Common myeloid progenitor, CD34-positive (primary cell): ENCODE results near the gene PRKN.

Experiments used
- CTCF ChIA-PET: fragments of 350-600 bp; sonication (Branson Sonifier 250); formaldehyde crosslinking; loops from one replicate; lab custom pipeline; 2021; ENCODE audit warnings: antibody characterized with exemption; lab: Charles Lee
- POLR2A ChIA-PET: fragments of 350-600 bp; sonication (Branson Sonifier 250); formaldehyde crosslinking; loops from one replicate; lab custom pipeline; 2021; ENCODE audit warnings: antibody characterized with exemption; lab: Charles Lee
- DNase-seq, 3 donors: peaks; one replicate each; pipeline versions ENCODE4 v3.0.0 to v3.0.0-alpha.2; 2013
- H3K27ac ChIP-seq, 2 experiments: 1 replicate in 1 of 2; 2 replicates in 1 of 2; pipeline ENCODE4 v1.7.0; 2013; ENCODE audit warnings: inconsistent platforms in 2 of 2, low read length in 2 of 2, mild to moderate bottlenecking in 2 of 2, low read depth in 1 of 2, moderate library complexity in 1 of 2; ENCODE audit not compliant: severe bottlenecking in 2 of 2, insufficient read depth in 1 of 2, poor library complexity in 1 of 2
- H3K27me3 ChIP-seq, 5 experiments: replicated peaks in 2 of 5; 1 replicate in 3 of 5; 2 replicates in 2 of 5; pipeline versions ENCODE4 v1.6.1 to v1.7.0; 2013; ENCODE audit warnings: low read length in 4 of 5, mild to moderate bottlenecking in 2 of 5, moderate library complexity in 2 of 5, inconsistent platforms in 1 of 5; ENCODE audit not compliant: insufficient read depth in 5 of 5, control insufficient read depth in 4 of 5
- H3K36me3 ChIP-seq, 4 experiments: 1 replicate in 2 of 4; 2 replicates in 2 of 4; pipeline versions ENCODE4 v1.6.1 to v1.7.0; 2013; ENCODE audit warnings: low read length in 3 of 4, control low read depth in 1 of 4, mild to moderate bottlenecking in 1 of 4; ENCODE audit not compliant: control insufficient read depth in 4 of 4, insufficient read depth in 4 of 4
- H3K4me1 ChIP-seq, 4 experiments: 1 replicate in 3 of 4; 2 replicates in 1 of 4; pipeline versions ENCODE4 v1.6.1 to v1.7.1; 2013; ENCODE audit warnings: low read length in 3 of 4, mild to moderate bottlenecking in 3 of 4, control low read depth in 1 of 4, inconsistent platforms in 1 of 4, moderate library complexity in 1 of 4; ENCODE audit not compliant: control insufficient read depth in 4 of 4, insufficient read depth in 4 of 4; ENCODE audit errors: control extremely low read depth in 1 of 4
- H3K4me3 ChIP-seq, 7 experiments: 1 replicate in 4 of 7; 2 replicates in 3 of 7; pipeline versions ENCODE4 v1.5.1 to v1.7.0; 2013; ENCODE audit warnings: mild to moderate bottlenecking in 7 of 7, low read length in 6 of 7, moderate library complexity in 6 of 7, inconsistent platforms in 2 of 7, low read depth in 2 of 7, control low read depth in 1 of 7; ENCODE audit not compliant: insufficient read depth in 4 of 7, control insufficient read depth in 1 of 7; ENCODE audit errors: extremely low read depth in 1 of 7
- H3K9me3 ChIP-seq, 5 experiments: 1 replicate in 4 of 5; 2 replicates in 1 of 5; pipeline versions ENCODE4 v1.6.1 to v1.7.1; 2013; ENCODE audit warnings: low read length in 4 of 5, mild to moderate bottlenecking in 2 of 5, inconsistent platforms in 1 of 5, low read depth in 1 of 5, moderate library complexity in 1 of 5; ENCODE audit not compliant: control insufficient read depth in 4 of 5, insufficient read depth in 2 of 5; ENCODE audit errors: control extremely low read depth in 1 of 5
- WGBS: methylation state at CpG from one replicate; pipeline ENCODE4 v1.1.5; 2013; ENCODE audit not compliant: insufficient coverage; 5-methylcytosine and 5-hydroxymethylcytosine counted together

Gene PRKN

DNA sequence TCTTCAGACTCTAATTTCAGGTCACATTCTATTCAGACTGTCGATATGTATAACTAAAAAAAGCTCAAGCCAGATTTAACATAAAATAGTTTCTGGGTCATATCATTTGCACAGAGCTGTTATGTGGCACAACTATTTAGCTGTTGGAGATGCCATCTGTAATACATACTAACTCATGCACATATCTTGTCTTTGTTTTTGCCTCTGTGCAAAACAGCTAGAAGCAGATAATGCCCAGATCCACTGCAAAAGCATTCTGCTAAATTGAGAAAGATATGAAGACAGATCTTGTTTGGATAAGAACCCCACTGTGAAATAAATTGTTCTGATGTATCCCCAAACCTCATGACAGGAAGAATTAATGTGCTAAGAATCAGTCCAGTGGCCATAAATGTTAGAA, 930.9 kb downstream of the PRKN start:
- H3K36me3 ChIP-seq, result no peaks in the 10 kb centered on the region
- POLR2A ChIA-PET, result no interaction called here
- H3K27ac ChIP-seq, result no peak overlapping the region
- H3K27me3 ChIP-seq, result no peaks in the 10 kb centered on the region
- DNase-seq, result no peak
- CTCF ChIA-PET, result interaction anchor here (1.2 kb wide), 1 partner anchor 11 kb away, joined by 3 read pairs; no protein-coding TSS in a partner anchor
- H3K4me1 ChIP-seq, result no peaks in the 10 kb centered on the region
- H3K9me3 ChIP-seq, result no peaks in the 10 kb centered on the region
- no CpG with 5 or more reads among the region's 1 CpG for WGBS
- H3K4me3 ChIP-seq, result no peak overlapping the region

- CTCF ChIA-PET, result interaction anchor here (1.9 kb wide), 1 partner anchor 13 kb away, joined by 5 read pairs; no protein-coding TSS in a partner anchor
- Histone ChIP-seq H3K27ac (no peak overlapping the region), H3K4me3 (no peak overlapping the region), H3K36me3 (no peaks in the 10 kb centered on the region), H3K4me1 (no peaks in the 10 kb centered on the region), H3K9me3 (peaks cover 0 to 5% (median 0%) of the 10 kb centered on the region in 5 experiments), H3K27me3 (no peaks in the 10 kb centered on the region)
- POLR2A ChIA-PET, result no interaction called here
- DNase-seq, result no peak
- 89% methylated on average over 7 of the region's 8 CpGs for WGBS
Observed at GRCh38 chr6:161792851-161793493, 934.6 kb downstream of the PRKN start.

- Histone ChIP-seq H3K9me3 (peaks cover 0 to 5% (median 0%) of the 10 kb centered on the region in 5 experiments), H3K4me3 (no peak overlapping the region), H3K36me3 (no peaks in the 10 kb centered on the region), H3K27ac (no peak overlapping the region), H3K4me1 (no peaks in the 10 kb centered on the region), H3K27me3 (no peaks in the 10 kb centered on the region)
- POLR2A ChIA-PET, result no interaction called here
- WGBS, result 100% methylated on average over 3 of the region's 4 CpGs
- CTCF ChIA-PET, result interaction anchor here (0.8 to 1.5 kb wide), 2 partner anchors 9 to 10 kb away, joined by 3 read pairs; no protein-coding TSS in a partner anchor
- DNase-seq, result no peak
Observed at GRCh38 chr6:161788531-161788930, 939.0 kb downstream of the PRKN start.

- H3K27ac ChIP-seq, result no peak overlapping the region
- H3K4me1 ChIP-seq, result peaks cover 0 to 8% (median 4%) of the 10 kb centered on the region in 4 experiments
- H3K9me3 ChIP-seq, result no peaks in the 10 kb centered on the region
- DNase-seq, result no peak
- no peaks in the 10 kb centered on the region for H3K36me3 ChIP-seq
- CTCF ChIA-PET, result interaction anchor here (1.5 kb wide), 1 partner anchor 23 kb away, joined by 4 read pairs; no protein-coding TSS in a partner anchor
- H3K27me3 ChIP-seq, result no peaks in the 10 kb centered on the region
- POLR2A ChIA-PET, result no interaction called here
- 98% methylated on average over 6 of the region's 7 CpGs for WGBS
- no peak overlapping the region for H3K4me3 ChIP-seq
Observed at GRCh38 chr6:161772176-161772575, 955.4 kb downstream of the PRKN start.

DNA sequence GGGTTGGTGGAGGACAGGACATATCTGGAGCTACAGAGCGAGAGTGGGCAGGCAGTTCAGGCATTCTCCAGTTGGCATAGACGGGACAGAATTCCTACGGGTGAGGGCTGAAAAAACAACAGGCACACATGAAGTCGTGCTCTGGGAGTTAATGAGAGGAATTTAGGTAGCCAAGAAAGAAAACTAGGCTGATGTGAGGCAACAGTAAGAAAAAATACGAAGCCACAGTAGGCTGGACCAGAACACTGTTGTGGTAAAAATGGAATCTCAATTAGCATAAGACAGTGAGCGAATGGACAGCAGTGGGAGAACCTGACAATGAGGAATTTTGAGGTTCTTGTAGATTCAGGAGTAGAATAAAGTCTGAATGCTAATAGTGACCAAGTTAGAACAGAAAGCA, 965.6 kb downstream of the PRKN start:
- POLR2A ChIA-PET, result no interaction called here
- WGBS, result 95% methylated on average over 6 of the region's 6 CpGs
- no peak overlapping the region for H3K4me3 ChIP-seq

GRCh38 chr6:161755080-161755479, 972.5 kb downstream of the PRKN start:
- Histone ChIP-seq H3K4me3 (no peak overlapping the region), H3K36me3 (no peaks in the 10 kb centered on the region), H3K4me1 (no peaks in the 10 kb centered on the region), H3K27ac (no peak overlapping the region), H3K9me3 (no peaks in the 10 kb centered on the region), H3K27me3 (no peaks in the 10 kb centered on the region)
- ChIA-PET POLR2A (no interaction called here), CTCF (no interaction called here)
- WGBS, result 100% methylated on average over 1 of the region's 5 CpGs
- no peak for DNase-seq

More for the DNA sequence above, 965.6 kb downstream of the PRKN start:
- Histone ChIP-seq H3K36me3 (no peaks in the 10 kb centered on the region), H3K27me3 (no peaks in the 10 kb centered on the region), H3K4me1 (no peaks in the 10 kb centered on the region), H3K27ac (no peak overlapping the region), H3K9me3 (no peaks in the 10 kb centered on the region)
- CTCF ChIA-PET, result no interaction called here
- DNase-seq, result no peak

- Histone ChIP-seq H3K36me3 (no peaks in the 10 kb centered on the region), H3K27ac (no peak overlapping the region), H3K4me1 (peaks cover 0 to 9% (median 2%) of the 10 kb centered on the region in 4 experiments), H3K4me3 (no peak overlapping the region), H3K27me3 (no peaks in the 10 kb centered on the region), H3K9me3 (no peaks in the 10 kb centered on the region)
- WGBS, result 83% methylated on average over 1 of the region's 3 CpGs
- no peak for DNase-seq
- ChIA-PET POLR2A (no interaction called here), CTCF (no interaction called here)
Observed at GRCh38 chr6:161750686-161751085, 976.9 kb downstream of the PRKN start.
